ENCODE results near the gene ZMYND15.

Gene ZMYND15

DNA sequence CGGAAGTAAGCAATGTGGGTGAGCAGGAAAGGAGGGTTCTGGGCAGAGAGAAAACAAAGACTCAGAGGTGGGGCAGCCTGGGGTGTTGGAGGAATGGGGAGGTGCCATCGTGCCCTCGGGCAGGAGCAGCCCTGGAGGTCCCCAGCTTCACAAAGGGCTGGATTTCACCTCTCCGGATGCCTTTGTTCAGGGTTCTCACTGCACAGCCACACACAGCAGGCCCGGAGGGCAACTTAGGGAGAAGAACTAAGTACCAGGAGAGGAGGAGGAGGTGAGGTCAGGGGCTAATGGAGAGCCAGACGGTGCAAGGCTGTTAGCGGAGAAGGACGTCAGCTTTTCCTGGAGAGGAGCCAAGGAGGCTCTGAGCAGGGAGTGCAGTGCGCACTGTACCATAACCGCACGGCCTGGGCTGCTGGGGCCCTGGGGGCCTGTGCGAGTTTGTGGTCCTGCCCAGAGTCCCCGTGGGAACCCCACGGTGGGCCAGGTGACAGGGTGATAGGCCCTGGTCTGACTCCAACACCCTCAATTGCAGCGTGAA, 19.9 kb upstream of the ZMYND15 start:
- H3K4me3 ChIP-seq (ENCODE audit: insufficient read depth in 1 of 2, low read depth in 1 of 2, low read length in 2 of 2) = no peak overlapping the region
- H3K4ac ChIP-seq (ENCODE audit: low read depth in 1 of 2, low read length in 2 of 2) = no peak overlapping the region
- no peaks in the 10 kb centered on the region for H3K27me3 ChIP-seq (ENCODE audit: control insufficient read depth in 1 of 2, insufficient read depth in 1 of 2, low read length in 2 of 2)
- no peak for DNase-seq
- H3K18ac ChIP-seq (ENCODE audit: low read depth in 1 of 2, low read length in 2 of 2) = no peak overlapping the region
- H3K27ac ChIP-seq (ENCODE audit: low read length, poor library complexity, severe bottlenecking) = no peak overlapping the region
- no peak overlapping the region for H3K9ac ChIP-seq (ENCODE audit: low read length)
- no peak overlapping the region for H2BK12ac ChIP-seq (ENCODE audit: low read length in 2 of 2)
- no peak overlapping the region for H2BK15ac ChIP-seq (ENCODE audit: low read depth, poor library complexity, severe bottlenecking)
- H4K8ac ChIP-seq (ENCODE audit: low read length) = no peak overlapping the region
- H2AK5ac ChIP-seq (ENCODE audit: low read length, severe bottlenecking) = no peak overlapping the region
- no peak overlapping the region for H2BK120ac ChIP-seq (ENCODE audit: low read depth, low read length)
- no peak overlapping the region for H2AFZ ChIP-seq (ENCODE audit: low read depth, low read length)
- no peak overlapping the region for H2BK5ac ChIP-seq (ENCODE audit: low read depth, low read length, poor library complexity, severe bottlenecking)
- H3K36me3 ChIP-seq (ENCODE audit: control insufficient read depth in 1 of 2, insufficient read depth in 2 of 2, low read depth in 1 of 2, low read length in 2 of 2) = peaks cover 8 to 42% of the 10 kb centered on the region in 2 experiments
- H3K4me2 ChIP-seq (ENCODE audit: low read length, poor library complexity, severe bottlenecking) = no peak overlapping the region
- WGBS = 87% methylated on average over 15 of the region's 15 CpGs
- no peaks in the 10 kb centered on the region for H3K79me1 ChIP-seq (replicated peaks; ENCODE audit: low read length, poor library complexity, severe bottlenecking)
- peaks cover 6% of the 10 kb centered on the region for H3K4me1 ChIP-seq (ENCODE audit: control insufficient read depth, insufficient read depth, low read depth, low read length)
- H3K9me3 ChIP-seq (ENCODE audit: control insufficient read depth, low read length) = no peaks in the 10 kb centered on the region
- H4K91ac ChIP-seq (ENCODE audit: low read length) = no peak overlapping the region
- no peak overlapping the region for H3K23ac ChIP-seq (ENCODE audit: low read length in 2 of 2)
- no peak overlapping the region for H3K14ac ChIP-seq (ENCODE audit: low read length in 2 of 2)

DNA sequence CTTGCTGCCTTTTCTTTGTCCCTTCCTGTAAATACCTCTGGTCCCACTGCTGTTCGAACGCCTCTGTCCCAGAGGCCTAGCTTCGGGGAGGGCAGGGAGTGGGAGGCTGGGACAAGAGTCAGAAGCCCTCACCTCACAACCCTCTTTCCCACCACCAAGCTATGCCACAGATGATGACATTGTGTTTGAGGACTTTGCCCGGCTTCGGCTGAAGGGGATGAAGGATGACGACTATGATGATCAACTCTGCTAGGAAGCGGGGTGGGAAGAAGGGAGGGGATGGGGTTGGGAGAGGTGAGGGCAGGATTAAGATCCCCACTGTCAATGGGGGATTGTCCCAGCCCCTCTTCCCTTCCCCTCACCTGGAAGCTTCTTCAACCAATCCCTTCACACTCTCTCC, 18.8 kb upstream of the ZMYND15 start:
- DNase-seq = no peak
- peaks cover 6% of the 10 kb centered on the region for H3K4me1 ChIP-seq (ENCODE audit: control insufficient read depth, insufficient read depth, low read depth, low read length)
- no peak overlapping the region for H2BK15ac ChIP-seq (ENCODE audit: low read depth, poor library complexity, severe bottlenecking)
- H4K91ac ChIP-seq (ENCODE audit: low read length) = no peak overlapping the region
- no peak overlapping the region for H4K8ac ChIP-seq (ENCODE audit: low read length)
- no peak overlapping the region for H2BK5ac ChIP-seq (ENCODE audit: low read depth, low read length, poor library complexity, severe bottlenecking)
- H3K36me3 ChIP-seq (ENCODE audit: control insufficient read depth in 1 of 2, insufficient read depth in 2 of 2, low read depth in 1 of 2, low read length in 2 of 2) = peaks cover 8 to 36% of the 10 kb centered on the region in 2 experiments
- H3K4me3 ChIP-seq (ENCODE audit: insufficient read depth in 1 of 2, low read depth in 1 of 2, low read length in 2 of 2) = no peak overlapping the region
- H2BK12ac ChIP-seq (ENCODE audit: low read length in 2 of 2) = no peak overlapping the region
- no peak overlapping the region for H2AK5ac ChIP-seq (ENCODE audit: low read length, severe bottlenecking)
- no peak overlapping the region for H3K18ac ChIP-seq (ENCODE audit: low read depth in 1 of 2, low read length in 2 of 2)
- no peak overlapping the region for H3K23ac ChIP-seq (ENCODE audit: low read length in 2 of 2)
- H3K27me3 ChIP-seq (ENCODE audit: control insufficient read depth in 1 of 2, insufficient read depth in 1 of 2, low read length in 2 of 2) = no peaks in the 10 kb centered on the region
- H3K9me3 ChIP-seq (ENCODE audit: control insufficient read depth, low read length) = no peaks in the 10 kb centered on the region
- no CpG with 5 or more reads among the region's 7 CpGs for WGBS
- no peaks in the 10 kb centered on the region for H3K79me1 ChIP-seq (replicated peaks; ENCODE audit: low read length, poor library complexity, severe bottlenecking)
- no peak overlapping the region for H3K4me2 ChIP-seq (ENCODE audit: low read length, poor library complexity, severe bottlenecking)
- no peak overlapping the region for H2AFZ ChIP-seq (ENCODE audit: low read depth, low read length)
- no peak overlapping the region for H3K27ac ChIP-seq (ENCODE audit: low read length, poor library complexity, severe bottlenecking)
- H3K9ac ChIP-seq (ENCODE audit: low read length) = no peak overlapping the region
- no peak overlapping the region for H2BK120ac ChIP-seq (ENCODE audit: low read depth, low read length)
- no peak overlapping the region for H3K4ac ChIP-seq (ENCODE audit: low read depth in 1 of 2, low read length in 2 of 2)
- H3K14ac ChIP-seq (ENCODE audit: low read length in 2 of 2) = no peak overlapping the region

GRCh38 chr17:4721203-4722135, 18.2 kb upstream of the ZMYND15 start:
- Histone ChIP-seq H2AK5ac (ENCODE audit: low read length, severe bottlenecking) (no peak overlapping the region), H3K23ac (ENCODE audit: low read length in 2 of 2) (no peak overlapping the region), H3K4me3 (ENCODE audit: insufficient read depth in 1 of 2, low read depth in 1 of 2, low read length in 2 of 2) (no peak overlapping the region), H3K4me1 (ENCODE audit: control insufficient read depth, insufficient read depth, low read depth, low read length) (peaks cover 6% of the 10 kb centered on the region), H4K8ac (ENCODE audit: low read length) (peak overlapping the region; percentile 19), H3K9me3 (ENCODE audit: control insufficient read depth, low read length) (no peaks in the 10 kb centered on the region), H2AFZ (ENCODE audit: low read depth, low read length) (no peak overlapping the region), H3K14ac (ENCODE audit: low read length in 2 of 2) (no peak overlapping the region), H2BK5ac (ENCODE audit: low read depth, low read length, poor library complexity, severe bottlenecking) (no peak overlapping the region), H3K4me2 (ENCODE audit: low read length, poor library complexity, severe bottlenecking) (no peak overlapping the region), H3K36me3 (ENCODE audit: control insufficient read depth in 1 of 2, insufficient read depth in 2 of 2, low read depth in 1 of 2, low read length in 2 of 2) (peaks cover 8 to 29% of the 10 kb centered on the region in 2 experiments), H4K91ac (ENCODE audit: low read length) (peak overlapping the region; percentile 18), H2BK120ac (ENCODE audit: low read depth, low read length) (no peak overlapping the region), H3K27me3 (ENCODE audit: control insufficient read depth in 1 of 2, insufficient read depth in 1 of 2, low read length in 2 of 2) (no peaks in the 10 kb centered on the region), H3K18ac (ENCODE audit: low read depth in 1 of 2, low read length in 2 of 2) (no peak overlapping the region), H2BK15ac (ENCODE audit: low read depth, poor library complexity, severe bottlenecking) (no peak overlapping the region), H3K9ac (ENCODE audit: low read length) (no peak overlapping the region), H3K27ac (ENCODE audit: low read length, poor library complexity, severe bottlenecking) (no peak overlapping the region), H3K79me1 (replicated peaks; ENCODE audit: low read length, poor library complexity, severe bottlenecking) (no peaks in the 10 kb centered on the region), H2BK12ac (ENCODE audit: low read length in 2 of 2) (no peak overlapping the region), H3K4ac (ENCODE audit: low read depth in 1 of 2, low read length in 2 of 2) (peak overlapping the region in 1 of 2 experiments; percentile 47)
- DNase-seq = no peak
- 84% methylated on average over 18 of the region's 20 CpGs for WGBS

DNA sequence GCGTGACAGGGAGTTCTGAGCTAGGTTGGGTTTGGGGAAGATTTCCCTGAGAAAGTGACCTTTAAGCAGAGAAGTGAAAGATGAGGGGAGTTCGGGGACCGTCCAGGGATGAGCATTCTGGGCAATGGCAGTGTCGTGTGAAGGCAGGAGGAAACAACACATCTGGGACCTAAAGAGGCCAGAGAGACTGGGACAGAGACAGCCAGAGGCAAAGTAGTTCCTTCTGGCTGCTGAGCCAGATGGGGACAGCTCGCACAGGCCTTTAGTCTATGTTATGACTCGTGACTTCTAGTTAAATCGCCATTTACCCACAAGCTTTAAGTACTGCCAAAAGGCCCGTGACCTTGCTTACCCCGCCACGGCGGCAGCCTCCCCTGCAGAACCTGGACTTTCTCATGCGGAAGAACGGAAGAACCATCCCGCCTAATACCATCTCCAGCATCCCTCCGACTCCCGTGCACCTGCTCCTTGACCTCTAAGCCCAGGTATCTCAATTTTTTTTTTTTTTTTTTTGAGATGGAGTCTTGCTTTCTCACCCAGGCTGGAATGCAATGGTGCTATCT, 16.9 kb upstream of the ZMYND15 start:
- Histone ChIP-seq H3K27ac (ENCODE audit: low read length, poor library complexity, severe bottlenecking) (no peak overlapping the region), H2BK15ac (ENCODE audit: low read depth, poor library complexity, severe bottlenecking) (no peak overlapping the region), H3K23ac (ENCODE audit: low read length in 2 of 2) (no peak overlapping the region), H3K9me3 (ENCODE audit: control insufficient read depth, low read length) (no peaks in the 10 kb centered on the region), H3K4me2 (ENCODE audit: low read length, poor library complexity, severe bottlenecking) (no peak overlapping the region), H2AFZ (ENCODE audit: low read depth, low read length) (no peak overlapping the region), H3K9ac (ENCODE audit: low read length) (no peak overlapping the region), H2AK5ac (ENCODE audit: low read length, severe bottlenecking) (no peak overlapping the region), H3K4ac (ENCODE audit: low read depth in 1 of 2, low read length in 2 of 2) (no peak overlapping the region), H2BK5ac (ENCODE audit: low read depth, low read length, poor library complexity, severe bottlenecking) (no peak overlapping the region), H4K91ac (ENCODE audit: low read length) (no peak overlapping the region), H3K18ac (ENCODE audit: low read depth in 1 of 2, low read length in 2 of 2) (no peak overlapping the region), H3K4me1 (ENCODE audit: control insufficient read depth, insufficient read depth, low read depth, low read length) (peaks cover 6% of the 10 kb centered on the region), H3K27me3 (ENCODE audit: control insufficient read depth in 1 of 2, insufficient read depth in 1 of 2, low read length in 2 of 2) (no peaks in the 10 kb centered on the region), H3K4me3 (ENCODE audit: insufficient read depth in 1 of 2, low read depth in 1 of 2, low read length in 2 of 2) (no peak overlapping the region), H2BK120ac (ENCODE audit: low read depth, low read length) (no peak overlapping the region), H3K36me3 (ENCODE audit: control insufficient read depth in 1 of 2, insufficient read depth in 2 of 2, low read depth in 1 of 2, low read length in 2 of 2) (peaks cover 3 to 21% of the 10 kb centered on the region in 2 experiments), H3K79me1 (replicated peaks; ENCODE audit: low read length, poor library complexity, severe bottlenecking) (no peaks in the 10 kb centered on the region), H4K8ac (ENCODE audit: low read length) (no peak overlapping the region), H2BK12ac (ENCODE audit: low read length in 2 of 2) (no peak overlapping the region), H3K14ac (ENCODE audit: low read length in 2 of 2) (no peak overlapping the region)
- DNase-seq = no peak
- 97% methylated on average over 16 of the region's 16 CpGs for WGBS
